Stimulated activated CD4-positive, alpha-beta T cell treated with anti-CD3 and anti-CD28 coated beads, Interleukin-12 subunit alpha, Interleukin-12 subunit beta, amount 100 ng/mL, for 48 hours (primary cell): ENCODE data around the gene DIAPH2.

Experiments used
- DNase-seq, 3 donors: peaks; one replicate each; pipeline ENCODE4 v3.0.0-alpha.2; 2020; ENCODE audit warnings: low read depth in 2 of 3, low spot score in 1 of 3

Gene DIAPH2

DNA sequence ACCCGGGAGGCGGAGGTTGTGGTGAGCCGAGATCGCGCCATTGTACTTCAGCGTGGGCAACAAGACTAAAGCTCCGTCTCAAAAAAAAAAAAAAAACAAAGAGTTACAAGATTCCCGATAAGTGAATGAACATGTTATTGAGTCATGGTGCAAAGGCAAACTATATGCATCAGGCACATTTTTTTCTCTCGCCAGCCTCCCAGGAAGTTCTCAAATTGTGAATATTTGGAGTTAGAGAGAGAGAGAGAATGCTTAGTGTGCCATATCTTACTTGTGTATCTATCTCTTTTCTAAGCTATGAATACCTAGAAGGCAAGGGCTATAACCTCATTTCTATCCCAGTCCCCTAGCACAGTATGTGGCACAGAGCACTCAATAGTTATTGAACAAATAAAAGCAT, 599.9 kb downstream of the DIAPH2 start:
- no peak for DNase-seq

DNA sequence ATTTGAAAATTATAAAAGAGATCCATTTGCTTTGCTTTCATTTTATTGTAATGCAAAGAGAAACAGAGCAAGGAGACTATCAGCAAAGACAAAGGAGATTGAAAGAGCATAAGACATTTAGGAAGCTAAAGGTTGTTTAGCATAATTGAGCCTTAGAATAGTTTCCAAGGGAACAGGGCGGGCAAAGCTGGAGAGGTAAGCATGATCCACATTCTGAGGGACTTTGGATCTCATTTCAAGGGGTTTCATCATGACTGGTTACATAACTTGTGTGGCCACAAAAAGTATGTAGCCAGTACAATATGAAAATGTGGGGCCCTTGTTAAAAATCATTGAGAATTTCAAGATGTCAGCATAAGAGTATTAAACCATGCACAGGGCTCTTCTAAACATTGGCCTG, 605.6 kb downstream of the DIAPH2 start:
- DNase-seq: no peak

- no peak for DNase-seq
These were observed 609.4 kb downstream of the DIAPH2 start for GRCh38 chrX:97294041-97294440.

- DNase-seq: no peak
These were observed 611.3 kb downstream of the DIAPH2 start for GRCh38 chrX:97295954-97296353.

GRCh38 chrX:97306771-97307470, 622.3 kb downstream of the DIAPH2 start:
- no peak for DNase-seq

DNA sequence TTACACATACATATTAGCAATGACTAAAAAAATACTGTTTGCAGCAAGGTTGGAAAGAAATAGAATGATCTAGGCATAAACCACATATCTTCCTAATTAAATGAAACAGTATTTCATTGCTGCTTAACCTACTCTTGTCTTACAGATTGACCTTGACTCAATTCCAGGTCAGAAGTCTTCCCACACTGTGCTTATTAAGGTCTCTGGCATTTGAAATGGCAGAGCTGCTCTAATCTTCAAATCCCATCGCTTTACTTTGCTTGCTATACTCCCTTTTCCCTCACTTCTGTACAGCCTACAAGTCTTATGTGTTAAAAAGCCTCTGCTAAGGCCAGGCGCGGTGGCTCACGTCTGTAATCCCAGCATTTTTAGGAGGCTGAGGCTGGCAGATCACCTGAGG, 623.5 kb downstream of the DIAPH2 start:
- DNase-seq: no peak

- no peak for DNase-seq
These were observed 625.0 kb downstream of the DIAPH2 start for GRCh38 chrX:97309487-97310116.

GRCh38 chrX:97310373-97310772, 625.7 kb downstream of the DIAPH2 start:
- DNase-seq: no peak

DNA sequence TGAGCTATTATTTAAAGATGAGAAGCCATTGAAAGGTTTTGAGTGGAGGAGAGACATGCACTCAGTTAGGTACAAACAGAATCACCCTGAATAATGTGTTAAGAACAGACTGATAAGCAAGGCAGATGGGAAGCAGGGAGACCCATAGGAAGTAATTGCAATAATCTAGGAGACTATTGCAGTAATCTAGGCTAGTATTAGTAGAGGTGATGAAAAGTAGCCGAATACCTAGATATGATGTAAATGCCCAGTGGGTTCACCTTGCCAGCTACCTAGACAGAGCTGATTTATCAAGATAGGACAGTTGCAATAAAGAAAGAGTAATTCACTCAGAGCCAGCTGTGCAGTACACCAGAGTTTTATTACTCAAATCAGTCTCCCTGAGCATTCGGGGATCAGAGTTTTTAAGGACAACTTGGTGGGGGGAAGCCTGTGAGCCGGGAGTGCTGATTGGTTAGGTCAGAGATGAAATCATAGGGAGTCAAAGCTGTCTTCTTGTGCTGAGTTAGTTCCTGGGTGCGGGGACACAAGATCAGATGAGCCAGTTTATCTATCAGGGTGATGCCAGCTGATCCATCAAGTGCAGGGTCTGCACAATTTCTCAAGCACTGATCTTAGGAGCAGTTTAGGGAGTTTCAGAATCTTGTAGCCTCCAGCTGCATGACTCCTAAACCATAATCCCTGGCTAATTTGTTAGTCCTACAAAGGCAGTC, 626.6 kb downstream of the DIAPH2 start:
- DNase-seq: no peak

DNA sequence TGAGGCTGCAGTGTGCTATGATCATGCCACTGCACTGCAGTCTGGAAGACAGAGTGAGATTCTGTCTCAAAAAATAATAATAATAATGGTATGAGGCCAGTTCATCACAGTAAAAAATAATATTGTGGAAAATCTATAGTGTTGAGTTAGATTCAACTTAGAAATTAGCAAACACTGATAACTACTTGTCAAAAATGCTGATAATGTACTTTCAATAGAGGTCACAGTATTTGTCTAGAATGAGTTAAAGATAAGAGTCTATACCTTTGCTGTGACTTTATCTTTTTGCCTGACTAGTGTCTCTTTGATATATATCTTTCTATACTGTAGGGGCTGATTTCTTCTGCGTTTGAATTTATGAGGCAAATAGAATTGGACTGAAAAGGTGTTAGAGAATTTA, 629.7 kb downstream of the DIAPH2 start:
- no peak for DNase-seq

GRCh38 chrX:97315939-97316338, 631.3 kb downstream of the DIAPH2 start:
- DNase-seq: no peak

GRCh38 chrX:97320305-97320704, 635.7 kb downstream of the DIAPH2 start:
- no peak for DNase-seq

GRCh38 chrX:97322401-97322800, 637.8 kb downstream of the DIAPH2 start:
- DNase-seq: no peak

DNA sequence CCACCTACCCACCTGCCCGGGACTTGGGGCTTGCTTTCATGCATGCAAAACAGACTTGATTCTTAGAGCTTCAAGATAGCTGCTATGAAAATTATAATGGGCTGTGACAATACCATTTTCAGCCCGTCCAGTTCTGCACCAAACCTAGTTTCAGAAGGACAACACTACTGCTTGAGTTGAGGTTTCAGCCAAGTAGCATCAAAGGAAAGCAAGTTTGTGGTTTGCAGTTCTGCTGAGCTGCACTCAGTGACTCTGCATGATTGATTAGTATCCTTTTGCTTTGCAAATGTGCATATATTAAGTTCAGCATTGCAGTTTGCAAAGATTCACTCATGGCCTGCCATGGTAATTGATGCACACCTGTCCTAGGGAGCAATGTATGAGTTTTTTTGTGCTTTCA, 641.8 kb downstream of the DIAPH2 start:
- no peak for DNase-seq

- DNase-seq: no peak
These were observed 644.3 kb downstream of the DIAPH2 start for GRCh38 chrX:97328853-97329390.

- no peak for DNase-seq
These were observed 645.5 kb downstream of the DIAPH2 start for GRCh38 chrX:97330151-97330550.

- DNase-seq: no peak
These were observed 648.3 kb downstream of the DIAPH2 start for GRCh38 chrX:97332963-97333362.

DNA sequence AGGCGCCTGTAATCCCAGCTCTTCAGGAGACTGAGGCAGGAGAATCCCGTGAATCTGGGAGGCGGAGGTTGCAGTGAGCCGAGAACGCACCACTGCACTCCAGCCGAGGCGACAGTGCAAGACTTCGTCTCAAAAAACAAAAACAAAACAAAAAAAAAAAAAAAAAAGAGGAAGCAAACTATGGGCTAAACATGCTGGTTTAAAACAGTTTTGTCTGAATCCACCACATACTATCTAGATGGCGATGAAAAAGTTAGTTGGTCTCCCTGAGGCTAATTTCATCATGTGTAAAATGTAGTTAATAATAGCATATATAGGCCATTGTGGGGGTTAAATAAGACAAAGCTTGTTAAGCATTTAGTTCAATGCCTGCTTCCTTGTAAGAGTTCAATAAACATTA, 650.2 kb downstream of the DIAPH2 start:
- DNase-seq: no peak

DNA sequence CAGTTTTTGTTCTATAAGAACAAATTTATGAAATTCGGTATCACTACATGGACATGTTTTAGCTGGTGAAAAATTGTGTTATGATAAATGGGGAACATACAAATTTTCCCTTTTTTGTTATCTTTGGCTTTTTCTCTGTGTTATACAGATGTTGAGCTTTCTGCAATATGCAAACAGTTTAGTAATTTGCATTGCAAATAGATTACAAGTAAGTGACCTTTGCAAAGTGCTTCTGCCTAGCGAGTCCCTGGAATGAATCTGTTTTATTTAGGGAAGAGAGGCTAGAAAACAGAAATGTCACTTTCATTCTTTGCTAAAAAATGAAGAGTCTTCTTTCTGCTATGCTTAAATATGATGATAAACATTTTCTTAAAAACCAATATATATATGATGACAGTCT, 660.1 kb downstream of the DIAPH2 start:
- no peak for DNase-seq

DNA sequence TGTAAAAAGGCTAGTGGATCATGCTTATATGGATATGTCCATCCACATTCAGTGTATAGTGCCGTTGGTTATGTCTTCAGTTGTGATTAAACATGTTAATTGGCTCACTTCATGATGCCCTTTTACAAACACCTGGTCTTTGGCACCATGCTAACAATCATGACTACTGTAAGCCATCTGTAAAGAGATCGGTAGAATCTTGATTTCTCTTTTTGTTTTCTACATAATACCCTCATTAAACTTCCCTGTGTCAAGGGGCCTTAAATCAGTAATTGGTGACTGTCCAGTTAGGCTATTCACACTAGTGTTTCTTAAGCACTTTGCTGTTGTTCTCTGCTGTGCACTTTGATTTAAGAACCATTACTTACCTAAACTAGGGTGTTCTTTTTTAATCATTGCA, 674.3 kb downstream of the DIAPH2 start:
- no peak for DNase-seq

DNA sequence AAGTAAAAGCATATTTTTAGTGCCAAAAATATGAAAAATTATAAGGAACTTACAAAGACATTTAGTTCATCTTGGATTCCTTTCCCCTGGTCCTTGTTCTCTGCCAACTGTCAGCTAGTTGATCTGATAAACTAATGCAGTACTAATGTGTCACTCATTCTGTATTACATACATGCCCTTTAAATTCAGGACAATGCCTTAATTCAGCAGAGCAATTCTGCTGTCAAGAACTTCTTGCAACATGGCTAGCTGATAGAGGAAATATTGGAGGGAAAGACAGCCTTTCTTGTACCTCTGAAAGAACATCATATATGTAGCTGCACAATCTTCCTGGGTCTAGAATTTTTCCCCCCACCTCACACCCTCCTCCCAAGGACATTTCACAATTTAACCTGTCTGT, 679.2 kb downstream of the DIAPH2 start:
- no peak for DNase-seq

DNA sequence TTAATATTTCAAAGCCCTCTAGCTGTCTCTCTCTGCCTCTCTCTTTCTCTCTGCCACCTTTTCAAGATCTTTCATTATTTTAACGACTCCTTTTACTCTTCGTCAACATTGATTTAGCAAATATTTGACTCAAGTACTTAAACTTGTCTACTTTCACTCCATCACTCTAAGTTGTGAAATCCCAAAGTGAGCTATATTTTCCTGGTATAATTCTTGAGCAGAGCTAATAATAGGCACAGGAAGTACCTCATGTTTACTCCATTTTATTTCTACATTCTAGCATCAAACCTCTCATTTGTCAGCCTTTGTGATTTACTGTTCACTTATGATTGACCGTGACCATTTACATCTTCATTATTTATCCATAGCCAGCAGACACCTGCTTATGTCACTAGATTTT, 681.6 kb downstream of the DIAPH2 start:
- DNase-seq: no peak
